HFFc6 (cell line): ENCODE data around the gene SDR39U1. TPM values are rescaled to one million over a fixed set of nuclear protein-coding genes. Genes with fewer than 3 reads are reported as not detected.

Experiments used
- DNase-seq: peaks from one replicate; pipeline ENCODE4 v3.0.0-alpha.2; 2018
- H3K27ac Mint-ChIP-seq: 2 replicates; pipeline ENCODE4 v1.8.0; 2020; ENCODE audit warnings: mild to moderate bottlenecking, mixed read lengths
- H3K27me3 Mint-ChIP-seq: 2 replicates; pipeline ENCODE4 v1.8.0; 2021; ENCODE audit warnings: mild to moderate bottlenecking, moderate library complexity, mixed read lengths; ENCODE audit not compliant: insufficient read depth
- H3K36me3 Mint-ChIP-seq: 2 replicates; pipeline ENCODE4 v1.8.0; 2021; ENCODE audit warnings: low read depth, mixed read lengths
- H3K4me1 Mint-ChIP-seq: 2 replicates; pipeline ENCODE4 v1.8.0; 2020; ENCODE audit warnings: low read depth, mixed read lengths
- H3K4me3 Mint-ChIP-seq: 2 replicates; pipeline ENCODE4 v1.8.0; 2020; ENCODE audit warnings: mild to moderate bottlenecking, moderate library complexity, mixed read lengths
- H3K9me3 Mint-ChIP-seq: 2 replicates; pipeline ENCODE4 v1.8.0; 2020; ENCODE audit warnings: mild to moderate bottlenecking, mixed read lengths
- CTCF ChIP-seq: fragments of 200-600 bp; sonication (generic); IDR thresholded peaks from 2 replicates; pipeline ENCODE4 v1.5.0; 2021; ENCODE audit warnings: antibody characterized with exemption, mild to moderate bottlenecking
- total RNA-seq, 6 experiments: library from RNA; stranded (reverse); fragmentation: NEBNext Ultra II Directional; extraction: Animal tissue kit (Norgen Biotek cat#: 25700); gene quantifications; 2 replicates in 1 of 6; 3 replicates in 5 of 6; pipeline ENCODE4 v1.2.3, GENCODE V29; 2021

Gene SDR39U1
- total RNA-seq, 6 experiments from 2014 or later, result 29.6 to 35.7 (median 31.6) TPM

- Mint-ChIP-seq H3K36me3 (no peaks in the 10 kb centered on the region), H3K27me3 (peaks cover 2% of the 10 kb centered on the region), H3K4me1 (peaks cover 29% of the 10 kb centered on the region), H3K4me3 (peak overlapping the region; percentile 6; the same call in 1 of the 2 replicates), H3K27ac (no peak overlapping the region), H3K9me3 (no peaks in the 10 kb centered on the region)
- TF ChIP-seq CTCF, result no peak
- peak; percentile 75 for DNase-seq
Measured at GRCh38 chr14:24425704-24426103, 16.9 kb downstream of the SDR39U1 start.

GRCh38 chr14:24422694-24423601 is 19.6 kb downstream of the SDR39U1 start:
- Mint-ChIP-seq H3K36me3 (no peaks in the 10 kb centered on the region), H3K27ac (no peak overlapping the region), H3K27me3 (peaks cover 6% of the 10 kb centered on the region), H3K4me3 (no peak overlapping the region), H3K4me1 (peaks cover 21% of the 10 kb centered on the region), H3K9me3 (no peaks in the 10 kb centered on the region)
- TF ChIP-seq CTCF, result no peak
- DNase-seq, result no peak

- peaks cover 21% of the 10 kb centered on the region for H3K4me1 Mint-ChIP-seq
- H3K36me3 Mint-ChIP-seq, result no peaks in the 10 kb centered on the region
- H3K9me3 Mint-ChIP-seq, result no peaks in the 10 kb centered on the region
- no peak overlapping the region for H3K27ac Mint-ChIP-seq
- TF ChIP-seq CTCF, result no peak
- no peak for DNase-seq
- H3K4me3 Mint-ChIP-seq, result no peak overlapping the region
- peaks cover 6% of the 10 kb centered on the region for H3K27me3 Mint-ChIP-seq
Measured at GRCh38 chr14:24422261-24422660, 20.3 kb downstream of the SDR39U1 start.

- H3K4me3 Mint-ChIP-seq, result no peak overlapping the region
- H3K27me3 Mint-ChIP-seq, result peaks cover 8% of the 10 kb centered on the region
- H3K36me3 Mint-ChIP-seq, result no peaks in the 10 kb centered on the region
- no peaks in the 10 kb centered on the region for H3K4me1 Mint-ChIP-seq
- H3K27ac Mint-ChIP-seq, result no peak overlapping the region
- DNase-seq, result no peak
- no peak for TF ChIP-seq CTCF
- H3K9me3 Mint-ChIP-seq, result no peaks in the 10 kb centered on the region
Measured at GRCh38 chr14:24418492-24418873, 24.1 kb downstream of the SDR39U1 start.

GRCh38 chr14:24417832-24418491 is 24.6 kb downstream of the SDR39U1 start:
- TF ChIP-seq CTCF, result no peak
- no peaks in the 10 kb centered on the region for H3K36me3 Mint-ChIP-seq
- H3K4me1 Mint-ChIP-seq, result no peaks in the 10 kb centered on the region
- peaks cover 8% of the 10 kb centered on the region for H3K27me3 Mint-ChIP-seq
- H3K4me3 Mint-ChIP-seq, result no peak overlapping the region
- DNase-seq, result no peak
- no peaks in the 10 kb centered on the region for H3K9me3 Mint-ChIP-seq
- no peak overlapping the region for H3K27ac Mint-ChIP-seq
